HepG2 (cell line): ENCODE results near the gene ECD. TPM values are rescaled to one million over a fixed set of nuclear protein-coding genes. Genes with fewer than 3 reads are reported as not detected.

Experiments
- BATF2 ChIP-seq: sonication (generic); formaldehyde crosslinking; IDR thresholded peaks from 2 replicates; pipeline ENCODE4 v1.8.0; 2022; ENCODE audit warnings: mild to moderate bottlenecking, missing genetic modification reagents, moderate library complexity
- BCL3 ChIP-seq: sonication (generic); formaldehyde crosslinking; IDR thresholded peaks from 2 replicates; pipeline ENCODE4 v1.5.1; 2020; ENCODE audit warnings: mild to moderate bottlenecking, missing genetic modification reagents, moderate library complexity
- CAMTA2 ChIP-seq: sonication (generic); formaldehyde crosslinking; IDR thresholded peaks from 2 replicates; pipeline ENCODE4 v1.4.0; 2020; ENCODE audit warnings: mild to moderate bottlenecking, missing genetic modification reagents, borderline replicate concordance
- DBP ChIP-seq: sonication (generic); formaldehyde crosslinking; IDR thresholded peaks from 2 replicates; pipeline ENCODE4 v1.4.0; 2020; ENCODE audit warnings: missing genetic modification reagents; ENCODE audit errors: not compliant biosample characterization
- GATAD1 ChIP-seq: IDR thresholded peaks from 2 replicates; pipeline ENCODE4 v1.6.1; 2016; ENCODE audit warnings: missing genetic modification reagents, missing compliant biosample characterization
- HHEX ChIP-seq: IDR thresholded peaks from 2 replicates; pipeline ENCODE4 v1.6.1; 2016; ENCODE audit warnings: control low read depth
- IRF1 ChIP-seq: sonication (generic); formaldehyde crosslinking; IDR thresholded peaks from 2 replicates; pipeline ENCODE4 v1.4.0; 2020; ENCODE audit warnings: low read depth, mild to moderate bottlenecking, missing genetic modification reagents
- JUND ChIP-seq: sonication (generic); formaldehyde crosslinking; IDR thresholded peaks from 2 replicates; pipeline ENCODE4 v1.8.0; 2022; ENCODE audit warnings: mild to moderate bottlenecking, missing genetic modification reagents
- KDM1A ChIP-seq: IDR thresholded peaks from 2 replicates; pipeline ENCODE4 v1.6.1; 2016; ENCODE audit warnings: missing compliant biosample characterization
- KLF9 ChIP-seq: IDR thresholded peaks from 2 replicates; pipeline ENCODE4 v1.6.1; 2016; ENCODE audit warnings: low read depth
- LCORL ChIP-seq, 2 experiments: fragments of 450-650 bp in 1 of 2; sonication (generic) in 1 of 2; formaldehyde crosslinking in 1 of 2; IDR thresholded peaks; 2 replicates each; pipeline versions ENCODE4 v1.5.0 to v1.6.1; 2017 to 2020; ENCODE audit warnings: antibody characterized with exemption in 1 of 2, missing genetic modification reagents in 1 of 2
- MTA1 ChIP-seq: sonication (generic); formaldehyde crosslinking; IDR thresholded peaks from 2 replicates; pipeline ENCODE4 v1.4.0; 2020; ENCODE audit warnings: missing genetic modification reagents, mild to moderate bottlenecking, borderline replicate concordance
- ZBTB33 ChIP-seq: sonication (generic); formaldehyde crosslinking; IDR thresholded peaks from 2 replicates; pipeline ENCODE4 v1.4.0; 2020; ENCODE audit warnings: missing genetic modification reagents
- ZBTB4 ChIP-seq: sonication (generic); formaldehyde crosslinking; IDR thresholded peaks from 2 replicates; pipeline ENCODE4 v1.4.0; 2020; ENCODE audit warnings: missing genetic modification reagents, mild to moderate bottlenecking, borderline replicate concordance
- ZNF280B ChIP-seq: sonication (generic); formaldehyde crosslinking; IDR thresholded peaks from 2 replicates; pipeline ENCODE4 v1.5.0; 2020; ENCODE audit warnings: missing genetic modification reagents, mild to moderate bottlenecking, borderline replicate concordance
- polyA plus RNA-seq, 8 experiments: library from polyadenylated mRNA; depleted of rRNA in 3 of 8; stranded (reverse) in 7 of 8; unstranded in 1 of 8; fragments of >200 nt; fragmentation: Illumina TruSeq in 4 of 8; extraction: Trizol in 4 of 8; gene quantifications; 2 replicates each; pipeline versions ENCODE4 v1.2.1 to v1.2.3, GENCODE V29; 2011 to 2016; ENCODE audit warnings: low read depth in 4 of 8, missing spikeins in 1 of 8, mixed read lengths in 1 of 8; ENCODE audit not compliant: insufficient read depth in 1 of 8
- total RNA-seq, 5 experiments: library from RNA; depleted of rRNA; stranded (reverse); fragments of >200 nt; fragmentation: Illumina TruSeq; extraction: Trizol; gene quantifications; 2 replicates each; pipeline ENCODE4 v1.2.3, GENCODE V29; 2016; ENCODE audit warnings: low read depth in 1 of 5

ECD gene
- total and polyA plus RNA-seq, 2 of the 13 experiments (the other 11 are each of a cell fraction or from before 2014, with no cell fraction given) = 21.5 to 27.6 TPM

GRCh38 chr10:73131913-73132686, 35.7 kb downstream of the ECD start (continued):
- TF ChIP-seq DBP (CRISPR knock-in tag) (no peak), JUND (CRISPR knock-in tag) (no peak), BCL3 (CRISPR knock-in tag) (no peak), BATF2 (CRISPR knock-in tag) (no peak), KDM1A (CRISPR knock-in tag) (peak; percentile 8; the same call in 1 of the 2 replicates), ZNF280B (no peak), LCORL (IDR thresholded peaks at IDR 0.05) (peak; percentile 93), LCORL (CRISPR knock-in tag; IDR thresholded peaks at IDR 0.05) (peak; percentile 98), GATAD1 (CRISPR knock-in tag) (no peak), KLF9 (0 out of 2 replicates have a peak, but pooled peaks have one; percentile 71), MTA1 (CRISPR knock-in tag) (no peak; the same call in 1 of the 2 replicates), ZBTB33 (CRISPR knock-in tag) (peak; percentile 47; the same call in 1 of the 2 replicates), CAMTA2 (CRISPR knock-in tag) (no peak), HHEX (CRISPR knock-in tag) (peak; percentile 58), ZBTB4 (CRISPR knock-in tag) (no peak), IRF1 (no peak)
